Suprapubic skin (tissue), 3 donors: ENCODE results near the gene CASR.

Source experiments
- EP300 ChIP-seq: sonication (generic); formaldehyde crosslinking; IDR thresholded peaks from one replicate; pipeline ENCODE4 v1.6.1; 2017; ENCODE audit warnings: antibody characterized with exemption
- POLR2A ChIP-seq, 2 donors: fragments of 450-650 bp; IDR thresholded peaks; one replicate each; pipeline ENCODE4 v1.6.1; 2017; ENCODE audit warnings: antibody characterized with exemption in 2 of 2, mild to moderate bottlenecking in 2 of 2, moderate library complexity in 2 of 2
- TF ChIP-seq, protein P1 (sequence below), 2 donors: fragments of 200-600 bp in 1 of 2; fragments of 450-650 bp in 1 of 2; sonication (generic) in 1 of 2; IDR thresholded peaks; one replicate each; pipeline ENCODE4 v1.5.1; 2016 to 2019; ENCODE audit warnings: antibody characterized with exemption in 2 of 2, mild to moderate bottlenecking in 1 of 2, moderate library complexity in 1 of 2

DNA sequence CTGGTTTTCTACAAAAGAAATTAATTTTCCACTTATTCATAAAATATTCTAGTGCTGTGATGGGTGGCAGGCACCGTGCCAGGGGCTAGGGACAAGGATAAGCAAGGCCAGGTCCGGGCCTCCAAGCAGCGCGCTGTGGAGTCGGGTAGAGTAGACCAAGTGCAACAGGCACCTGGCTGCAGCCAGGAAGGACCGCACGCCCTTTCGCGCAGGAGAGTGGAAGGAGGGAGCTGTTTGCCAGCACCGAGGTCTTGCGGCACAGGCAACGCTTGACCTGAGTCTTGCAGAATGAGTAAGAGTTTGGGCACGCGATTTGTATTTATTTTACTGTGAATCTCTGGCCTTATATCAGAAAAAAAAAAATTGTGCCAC, at the start of gene CASR:
- TF ChIP-seq, protein P1, sequence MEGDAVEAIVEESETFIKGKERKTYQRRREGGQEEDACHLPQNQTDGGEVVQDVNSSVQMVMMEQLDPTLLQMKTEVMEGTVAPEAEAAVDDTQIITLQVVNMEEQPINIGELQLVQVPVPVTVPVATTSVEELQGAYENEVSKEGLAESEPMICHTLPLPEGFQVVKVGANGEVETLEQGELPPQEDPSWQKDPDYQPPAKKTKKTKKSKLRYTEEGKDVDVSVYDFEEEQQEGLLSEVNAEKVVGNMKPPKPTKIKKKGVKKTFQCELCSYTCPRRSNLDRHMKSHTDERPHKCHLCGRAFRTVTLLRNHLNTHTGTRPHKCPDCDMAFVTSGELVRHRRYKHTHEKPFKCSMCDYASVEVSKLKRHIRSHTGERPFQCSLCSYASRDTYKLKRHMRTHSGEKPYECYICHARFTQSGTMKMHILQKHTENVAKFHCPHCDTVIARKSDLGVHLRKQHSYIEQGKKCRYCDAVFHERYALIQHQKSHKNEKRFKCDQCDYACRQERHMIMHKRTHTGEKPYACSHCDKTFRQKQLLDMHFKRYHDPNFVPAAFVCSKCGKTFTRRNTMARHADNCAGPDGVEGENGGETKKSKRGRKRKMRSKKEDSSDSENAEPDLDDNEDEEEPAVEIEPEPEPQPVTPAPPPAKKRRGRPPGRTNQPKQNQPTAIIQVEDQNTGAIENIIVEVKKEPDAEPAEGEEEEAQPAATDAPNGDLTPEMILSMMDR (IDR thresholded peaks at IDR 0.05) = no peak
- TF ChIP-seq POLR2A (IDR thresholded peaks at IDR 0.05) (no peak), EP300 (no peak)
